ENCODE data around the gene XPNPEP2. TPM values are rescaled to one million over a fixed set of nuclear protein-coding genes. Genes with fewer than 3 reads are reported as not detected.

XPNPEP2 gene
- total RNA-seq, 2 donors from 2014 or later: 0.20 to 0.31 TPM

GRCh38 chrX:129777218-129778030, 38.6 kb downstream of the XPNPEP2 start:
- Histone ChIP-seq H3K9me3 (ENCODE audit: control insufficient read depth, low read length) (no peaks in the 10 kb centered on the region), H3K27me3 (ENCODE audit: control insufficient read depth, insufficient read depth, low read length, poor library complexity, severe bottlenecking) (no peaks in the 10 kb centered on the region), H3K4me3 (ENCODE audit: low read length) (no peak overlapping the region), H3K9ac (ENCODE audit: extremely low read depth, low read length, poor library complexity, severe bottlenecking) (no peak overlapping the region), H3K4me1 (ENCODE audit: control insufficient read depth, insufficient read depth, low read length) (no peaks in the 10 kb centered on the region), H3K27ac (ENCODE audit: low read depth, low read length) (no peak overlapping the region), H3K36me3 (ENCODE audit: control insufficient read depth, insufficient read depth, low read length) (no peaks in the 10 kb centered on the region)
- Mint-ChIP-seq H3K36me3 (ENCODE audit: low read depth) (no peaks in the 10 kb centered on the region), H3K9me3 (peaks cover 5% of the 10 kb centered on the region), H3K27me3 (ENCODE audit: insufficient read depth) (no peaks in the 10 kb centered on the region), H3K4me3 (no peak overlapping the region), H3K4me1 (peaks cover 7% of the 10 kb centered on the region), H3K27ac (no peak overlapping the region)
- TF ChIP-seq, protein P1, sequence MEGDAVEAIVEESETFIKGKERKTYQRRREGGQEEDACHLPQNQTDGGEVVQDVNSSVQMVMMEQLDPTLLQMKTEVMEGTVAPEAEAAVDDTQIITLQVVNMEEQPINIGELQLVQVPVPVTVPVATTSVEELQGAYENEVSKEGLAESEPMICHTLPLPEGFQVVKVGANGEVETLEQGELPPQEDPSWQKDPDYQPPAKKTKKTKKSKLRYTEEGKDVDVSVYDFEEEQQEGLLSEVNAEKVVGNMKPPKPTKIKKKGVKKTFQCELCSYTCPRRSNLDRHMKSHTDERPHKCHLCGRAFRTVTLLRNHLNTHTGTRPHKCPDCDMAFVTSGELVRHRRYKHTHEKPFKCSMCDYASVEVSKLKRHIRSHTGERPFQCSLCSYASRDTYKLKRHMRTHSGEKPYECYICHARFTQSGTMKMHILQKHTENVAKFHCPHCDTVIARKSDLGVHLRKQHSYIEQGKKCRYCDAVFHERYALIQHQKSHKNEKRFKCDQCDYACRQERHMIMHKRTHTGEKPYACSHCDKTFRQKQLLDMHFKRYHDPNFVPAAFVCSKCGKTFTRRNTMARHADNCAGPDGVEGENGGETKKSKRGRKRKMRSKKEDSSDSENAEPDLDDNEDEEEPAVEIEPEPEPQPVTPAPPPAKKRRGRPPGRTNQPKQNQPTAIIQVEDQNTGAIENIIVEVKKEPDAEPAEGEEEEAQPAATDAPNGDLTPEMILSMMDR (conservative IDR thresholded peaks at IDR 0.05): no peak
- no peak for DNase-seq
- 94 to 97% methylated on average over 13 to 30 of the region's 30 CpGs for WGBS, 2 experiments (ENCODE audit: insufficient coverage in 1 of 2, insufficient read length in 1 of 2)

DNA sequence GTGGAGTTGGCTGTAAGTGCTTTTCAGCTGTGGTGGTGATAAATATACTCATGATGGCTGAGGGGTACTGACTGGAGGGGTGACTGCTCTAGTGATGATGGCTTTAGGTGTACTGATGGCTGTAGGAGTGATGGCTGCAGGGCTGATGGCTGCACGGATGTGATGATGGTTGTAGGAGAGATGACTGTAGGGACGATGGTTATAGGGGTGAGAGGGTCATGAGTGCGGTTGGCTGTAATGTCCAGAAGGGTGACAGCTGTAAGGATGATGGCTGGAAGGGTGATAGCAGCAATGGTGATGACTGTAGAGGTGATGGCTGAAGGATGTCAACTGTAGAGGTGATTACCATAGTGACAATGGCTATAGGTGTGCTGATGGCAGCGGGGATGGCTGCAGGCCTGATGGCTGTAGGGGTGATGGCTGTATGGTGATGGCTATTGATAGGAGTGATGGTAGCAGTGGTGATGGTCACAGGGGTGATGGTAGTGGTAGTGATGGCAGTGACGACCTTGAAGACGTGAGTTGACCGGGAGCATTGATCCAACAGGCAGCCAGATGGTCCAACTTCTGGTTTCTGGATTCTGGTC, 40.4 kb downstream of the XPNPEP2 start:
- no peaks in the 10 kb centered on the region for H3K4me1 ChIP-seq (ENCODE audit: control insufficient read depth, insufficient read depth, low read length)
- Mint-ChIP-seq H3K4me3 (no peak overlapping the region), H3K27me3 (ENCODE audit: insufficient read depth) (no peaks in the 10 kb centered on the region), H3K4me1 (peaks cover 3% of the 10 kb centered on the region), H3K36me3 (ENCODE audit: low read depth) (no peaks in the 10 kb centered on the region), H3K9me3 (peaks cover 12% of the 10 kb centered on the region), H3K27ac (no peak overlapping the region)
- H3K27ac ChIP-seq (ENCODE audit: low read depth, low read length): no peak overlapping the region
- H3K9me3 ChIP-seq (ENCODE audit: control insufficient read depth, low read length): no peaks in the 10 kb centered on the region
- 81 to 96% methylated on average over 3 to 7 of the region's 7 CpGs for WGBS, 2 experiments (ENCODE audit: insufficient coverage in 1 of 2, insufficient read length in 1 of 2)
- no peak overlapping the region for H3K4me3 ChIP-seq (ENCODE audit: low read length)
- peak; percentile 5 for DNase-seq
- TF ChIP-seq, protein P1 (conservative IDR thresholded peaks at IDR 0.05): no peak
- H3K9ac ChIP-seq (ENCODE audit: extremely low read depth, low read length, poor library complexity, severe bottlenecking): no peak overlapping the region
- H3K27me3 ChIP-seq (ENCODE audit: control insufficient read depth, insufficient read depth, low read length, poor library complexity, severe bottlenecking): no peaks in the 10 kb centered on the region
- H3K36me3 ChIP-seq (ENCODE audit: control insufficient read depth, insufficient read depth, low read length): no peaks in the 10 kb centered on the region

DNA sequence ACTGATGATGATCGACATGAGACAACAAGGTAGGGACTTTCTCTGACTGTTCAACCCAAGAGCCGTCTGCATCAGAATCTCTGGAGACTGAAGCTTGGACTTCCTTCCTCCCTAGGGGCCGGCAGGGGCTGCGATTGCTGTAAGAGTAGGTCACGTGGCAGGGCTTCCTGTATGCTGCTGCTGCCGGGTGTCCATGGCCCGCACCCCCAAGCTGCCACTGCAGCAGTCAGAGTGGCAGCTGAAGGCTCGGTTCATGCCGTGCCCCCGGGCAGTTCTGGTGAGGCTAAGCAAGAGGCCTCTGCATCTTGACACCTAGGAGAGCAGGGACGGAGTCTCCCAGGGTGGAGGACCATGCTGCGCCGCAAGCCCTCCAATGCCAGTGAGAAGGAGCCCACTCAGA, 41.0 kb downstream of the XPNPEP2 start, which contains the start of gene SASH3:
TSS of gene SASH3 (plus strand) at position 203 of the 400 bp plus-strand sequence. CDS start at position 352, 149 bp downstream.
- Histone ChIP-seq H3K4me1 (ENCODE audit: control insufficient read depth, insufficient read depth, low read length) (no peaks in the 10 kb centered on the region), H3K27me3 (ENCODE audit: control insufficient read depth, insufficient read depth, low read length, poor library complexity, severe bottlenecking) (no peaks in the 10 kb centered on the region), H3K9me3 (ENCODE audit: control insufficient read depth, low read length) (no peaks in the 10 kb centered on the region), H3K27ac (ENCODE audit: low read depth, low read length) (no peak within 1 kb of the TSS), H3K36me3 (ENCODE audit: control insufficient read depth, insufficient read depth, low read length) (no peaks in the 10 kb centered on the region), H3K9ac (ENCODE audit: extremely low read depth, low read length, poor library complexity, severe bottlenecking) (no peak within 1 kb of the TSS), H3K4me3 (ENCODE audit: low read length) (no peak within 1 kb of the TSS)
- H3K4me3 Mint-ChIP-seq: no peak within 1 kb of the TSS
- H3K27me3 Mint-ChIP-seq (ENCODE audit: insufficient read depth): no peaks in the 10 kb centered on the region
- no peak within 1 kb of the TSS for H3K27ac Mint-ChIP-seq
- 87 to 100% methylated on average over 9 to 13 of the region's 13 CpGs for WGBS, 2 experiments (ENCODE audit: insufficient coverage in 1 of 2, insufficient read length in 1 of 2)
- H3K36me3 Mint-ChIP-seq (ENCODE audit: low read depth): no peaks in the 10 kb centered on the region
- H3K9me3 Mint-ChIP-seq: peaks cover 12% of the 10 kb centered on the region
- H3K4me1 Mint-ChIP-seq: peaks cover 2% of the 10 kb centered on the region
- DNase-seq: no peak
- TF ChIP-seq, protein P1 (conservative IDR thresholded peaks at IDR 0.05): no peak

All from endodermal cell (in vitro differentiated cells).